WI38 (cell line): ENCODE measurements around the gene ASPDH.
"Not testable (repeated sequence)": the region's sequence is repeated elsewhere in the genome, so short reads cannot be mapped to it uniquely, and the experiment has no call there.

Experiments used
- H3K4me3 ChIP-seq: 2 replicates; pipeline ENCODE4 v1.5.1; 2011; ENCODE audit warnings: low read depth, mild to moderate bottlenecking, control low read depth, low read length
- CTCF ChIP-seq: IDR thresholded peaks from 2 replicates; pipeline ENCODE4 v1.5.1; 2012; ENCODE audit warnings: low read depth, mild to moderate bottlenecking, control low read depth, low read length

Gene ASPDH

GRCh38 chr19:50475736-50476223, 37.9 kb downstream of the ASPDH start:
- TF ChIP-seq CTCF: no peak
- no peak overlapping the region; the same call in 1 of the 2 replicates for H3K4me3 ChIP-seq

- H3K4me3 ChIP-seq: no peak overlapping the region
- TF ChIP-seq CTCF: no peak
Measured at GRCh38 chr19:50475101-50475568, 38.6 kb downstream of the ASPDH start.

- H3K4me3 ChIP-seq: not testable (repeated sequence)
Measured at GRCh38 chr19:50473336-50473735, 40.4 kb downstream of the ASPDH start.

- no peak for TF ChIP-seq CTCF
- no peak overlapping the region for H3K4me3 ChIP-seq
Measured at GRCh38 chr19:50468818-50469217, 44.9 kb downstream of the ASPDH start.

GRCh38 chr19:50467566-50467965, 46.1 kb downstream of the ASPDH start:
- no peak for TF ChIP-seq CTCF
- H3K4me3 ChIP-seq: no peak overlapping the region

- no peak for TF ChIP-seq CTCF
- no peak overlapping the region for H3K4me3 ChIP-seq
Measured at GRCh38 chr19:50466706-50467039, 47.0 kb downstream of the ASPDH start.

GRCh38 chr19:50465986-50466705, 47.6 kb downstream of the ASPDH start:
- no peak overlapping the region for H3K4me3 ChIP-seq
- no peak for TF ChIP-seq CTCF

- no peak overlapping the region for H3K4me3 ChIP-seq
- no peak for TF ChIP-seq CTCF
Measured at GRCh38 chr19:50465000-50465399, 48.7 kb downstream of the ASPDH start.
